Activated naive CD8-positive, alpha-beta T cell treated with anti-CD3 and anti-CD28 coated beads, Interleukin-2, amount 10 ng/mL, durations not matched to agents 7 days and 5 days (primary cell): ENCODE measurements around the gene ZBTB38. TPM values are rescaled to one million over a fixed set of nuclear protein-coding genes. Genes with fewer than 3 reads are reported as not detected.

Experiments
- ATAC-seq: fragments of 150-1000 bp; cut with Tn5 transposase; one replicate; pipeline ENCODE4 v1.10.0; 2021; ENCODE audit warnings: low read depth, moderate library complexity
- POLR2A ChIA-PET: fragments of 350-600 bp; sonication (Branson Sonifier 250); formaldehyde crosslinking; loops from one replicate; lab custom pipeline; 2021; ENCODE audit warnings: antibody characterized with exemption; lab: Charles Lee
- DNase-seq: peaks from one replicate; pipeline ENCODE4 v3.0.0; 2021
- H3K27ac Mint-ChIP-seq: one replicate; pipeline ENCODE4 v1.8.0; 2022; ENCODE audit warnings: mild to moderate bottlenecking, mixed read lengths
- H3K27me3 Mint-ChIP-seq: one replicate; pipeline ENCODE4 v1.8.0; 2022; ENCODE audit warnings: mild to moderate bottlenecking, moderate library complexity, mixed read lengths
- H3K36me3 Mint-ChIP-seq: one replicate; pipeline ENCODE4 v1.8.0; 2021; ENCODE audit warnings: mild to moderate bottlenecking, mixed read lengths
- H3K4me1 Mint-ChIP-seq: one replicate; pipeline ENCODE4 v1.8.0; 2021; ENCODE audit warnings: mixed read lengths
- H3K4me3 Mint-ChIP-seq: one replicate; pipeline ENCODE4 v1.8.0; 2022; ENCODE audit warnings: mild to moderate bottlenecking, moderate library complexity, mixed read lengths
- H3K9me3 Mint-ChIP-seq: one replicate; pipeline ENCODE4 v1.8.0; 2021; ENCODE audit warnings: mixed read lengths
- total RNA-seq, 2 experiments: library from RNA; stranded (reverse); gene quantifications; one replicate each; pipeline ENCODE4 v1.2.3, GENCODE V29; 2021

The ZBTB38 gene
- total RNA-seq, 2 experiments from 2014 or later, result 50.1 to 55.1 TPM

DNA sequence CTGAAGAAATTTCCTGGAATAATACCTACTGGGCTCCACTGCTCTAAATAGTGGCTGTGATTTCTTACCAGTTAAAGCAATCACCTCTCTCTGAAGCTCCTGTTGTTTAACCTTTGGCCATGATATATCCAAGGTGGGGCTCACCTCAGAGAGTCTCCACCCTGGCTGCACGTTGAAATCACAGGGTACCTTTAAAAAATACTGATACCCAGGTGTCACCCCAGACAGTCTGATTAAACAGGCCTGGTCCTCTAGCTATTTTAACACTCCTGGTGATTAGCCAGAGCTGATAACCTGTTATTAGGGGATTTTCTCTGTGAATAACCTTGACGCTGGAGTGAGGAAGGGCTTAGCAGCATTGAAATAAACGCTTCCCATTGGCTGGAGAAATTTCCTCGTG is 22.3 kb upstream of the ZBTB38 start:
- POLR2A ChIA-PET, result no interaction called here
- DNase-seq (no peak), ATAC-seq (no peak)
- H3K27me3 Mint-ChIP-seq, result peaks cover 13% of the 10 kb centered on the region
- H3K9me3 Mint-ChIP-seq, result peaks cover 6% of the 10 kb centered on the region
- no peaks in the 10 kb centered on the region for H3K36me3 Mint-ChIP-seq
- no peak overlapping the region for H3K27ac Mint-ChIP-seq
- H3K4me3 Mint-ChIP-seq, result no peak overlapping the region
- H3K4me1 Mint-ChIP-seq, result no peaks in the 10 kb centered on the region

DNA sequence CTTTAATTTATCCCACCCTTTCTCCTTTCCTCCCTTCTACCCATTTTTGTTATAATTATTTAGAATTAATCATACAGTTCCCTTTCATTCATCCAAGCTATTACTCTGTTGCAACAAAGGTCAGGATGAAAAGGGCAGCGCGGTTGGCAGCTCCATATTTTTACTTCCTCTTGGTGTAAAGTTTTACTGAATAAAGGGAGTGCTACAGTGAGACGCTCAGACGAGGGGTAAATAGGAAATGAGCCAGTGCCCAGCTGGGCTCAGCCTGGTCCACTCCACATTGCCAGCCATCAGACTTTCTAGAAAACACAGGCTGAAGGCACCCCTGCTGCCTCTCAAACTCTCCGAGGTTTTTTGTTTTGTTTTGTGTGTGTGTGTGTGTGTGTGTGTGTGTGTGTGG is 21.9 kb upstream of the ZBTB38 start:
- Mint-ChIP-seq H3K4me1 (no peaks in the 10 kb centered on the region), H3K36me3 (no peaks in the 10 kb centered on the region), H3K27ac (no peak overlapping the region), H3K27me3 (peaks cover 11% of the 10 kb centered on the region), H3K9me3 (peaks cover 6% of the 10 kb centered on the region), H3K4me3 (no peak overlapping the region)
- ATAC-seq (no peak), DNase-seq (no peak)
- POLR2A ChIA-PET, result no interaction called here

DNA sequence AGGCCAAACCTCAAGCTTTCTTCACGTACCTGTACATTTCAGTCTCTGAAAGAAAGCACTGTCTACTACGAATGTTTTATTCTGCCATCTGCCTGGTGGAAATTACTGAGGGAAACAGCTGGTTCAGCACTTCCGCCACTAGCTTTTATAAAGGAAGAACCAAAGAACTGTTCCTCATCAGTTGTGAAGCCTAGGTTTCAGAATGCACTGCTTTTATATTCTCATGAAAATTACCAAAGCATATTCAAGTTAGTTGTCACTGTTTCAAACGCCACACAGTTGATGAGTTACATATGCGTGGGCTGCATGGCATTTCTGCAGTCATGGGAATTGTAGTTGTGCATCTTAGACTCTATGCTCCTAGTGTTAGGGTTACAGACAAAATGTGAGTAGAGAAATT is 21.5 kb upstream of the ZBTB38 start:
- H3K4me3 Mint-ChIP-seq, result no peak overlapping the region
- H3K36me3 Mint-ChIP-seq, result no peaks in the 10 kb centered on the region
- H3K9me3 Mint-ChIP-seq, result peaks cover 4% of the 10 kb centered on the region
- H3K27me3 Mint-ChIP-seq, result peaks cover 7% of the 10 kb centered on the region
- ATAC-seq, result no peak
- H3K4me1 Mint-ChIP-seq, result no peaks in the 10 kb centered on the region
- H3K27ac Mint-ChIP-seq, result no peak overlapping the region
- no peak for DNase-seq
- POLR2A ChIA-PET, result no interaction called here

DNA sequence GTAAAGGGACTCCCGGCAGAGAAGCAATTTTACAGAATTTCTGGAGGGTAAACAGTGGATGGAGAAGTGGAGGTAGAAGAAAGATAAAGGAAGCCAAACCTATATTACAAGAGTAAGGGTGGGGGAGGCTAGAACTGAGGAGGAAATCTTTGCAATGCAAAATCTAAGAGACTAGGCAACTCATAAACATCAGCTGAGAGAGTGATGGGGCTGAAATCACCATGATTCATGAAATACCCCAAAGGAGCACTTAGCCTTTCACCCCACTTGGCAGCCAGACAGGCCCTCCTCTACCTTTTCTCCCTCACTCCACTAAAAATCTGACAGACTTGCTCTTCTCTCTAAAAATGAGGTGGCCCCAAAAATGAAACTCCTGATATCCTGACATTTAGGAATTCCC is 19.5 kb upstream of the ZBTB38 start:
- no peak for ATAC-seq
- Mint-ChIP-seq H3K27me3 (peaks cover 14% of the 10 kb centered on the region), H3K36me3 (no peaks in the 10 kb centered on the region), H3K4me3 (no peak overlapping the region), H3K9me3 (peaks cover 4% of the 10 kb centered on the region), H3K4me1 (no peaks in the 10 kb centered on the region), H3K27ac (no peak overlapping the region)
- POLR2A ChIA-PET, result no interaction called here
- DNase-seq, result no peak

DNA sequence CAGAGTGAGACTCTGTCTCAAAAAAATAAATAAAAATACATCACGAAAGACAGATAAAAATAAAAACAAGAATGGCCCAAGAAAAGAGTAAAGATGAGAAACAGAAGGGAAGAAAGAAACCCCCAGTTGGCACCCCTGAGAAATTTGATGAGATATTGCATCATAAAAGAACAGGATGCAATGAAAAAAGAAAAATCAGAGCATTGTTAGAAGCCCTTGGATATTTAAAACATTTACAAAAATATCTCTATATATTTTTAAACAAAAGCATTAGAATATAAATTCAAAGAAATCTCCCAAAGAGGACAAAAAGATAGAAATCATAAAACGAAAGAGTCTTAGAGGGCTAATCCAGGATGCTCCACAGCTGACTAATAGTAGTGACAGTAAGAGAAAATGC is 18.6 kb upstream of the ZBTB38 start:
- H3K36me3 Mint-ChIP-seq, result no peaks in the 10 kb centered on the region
- peaks cover 4% of the 10 kb centered on the region for H3K9me3 Mint-ChIP-seq
- peaks cover 14% of the 10 kb centered on the region for H3K27me3 Mint-ChIP-seq
- no peaks in the 10 kb centered on the region for H3K4me1 Mint-ChIP-seq
- no peak for ATAC-seq
- no peak overlapping the region for H3K27ac Mint-ChIP-seq
- POLR2A ChIA-PET, result no interaction called here
- no peak overlapping the region for H3K4me3 Mint-ChIP-seq
- DNase-seq, result no peak

DNA sequence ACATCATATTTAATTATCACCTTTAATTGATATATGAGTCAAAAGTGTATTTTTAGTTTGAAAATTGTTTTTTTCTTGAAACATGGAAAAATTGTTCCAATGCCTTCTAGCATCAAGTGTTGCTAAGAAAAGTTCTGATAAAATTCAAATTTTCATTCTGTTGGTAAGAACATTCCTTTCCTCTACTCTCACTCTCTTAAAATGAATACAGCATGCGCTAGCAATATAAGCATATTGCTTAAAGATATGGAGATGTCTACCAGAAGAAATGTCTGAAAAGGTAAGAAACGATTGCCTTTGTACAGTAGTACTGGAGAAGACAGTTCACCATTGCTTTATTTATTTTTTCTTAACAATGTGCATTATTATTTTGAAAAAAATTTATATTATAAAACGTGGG is 17.6 kb upstream of the ZBTB38 start:
- Mint-ChIP-seq H3K9me3 (peaks cover 4% of the 10 kb centered on the region), H3K4me3 (no peak overlapping the region), H3K36me3 (no peaks in the 10 kb centered on the region), H3K27me3 (peaks cover 14% of the 10 kb centered on the region), H3K27ac (no peak overlapping the region), H3K4me1 (no peaks in the 10 kb centered on the region)
- DNase-seq (no peak), ATAC-seq (no peak)
- POLR2A ChIA-PET, result no interaction called here

DNA sequence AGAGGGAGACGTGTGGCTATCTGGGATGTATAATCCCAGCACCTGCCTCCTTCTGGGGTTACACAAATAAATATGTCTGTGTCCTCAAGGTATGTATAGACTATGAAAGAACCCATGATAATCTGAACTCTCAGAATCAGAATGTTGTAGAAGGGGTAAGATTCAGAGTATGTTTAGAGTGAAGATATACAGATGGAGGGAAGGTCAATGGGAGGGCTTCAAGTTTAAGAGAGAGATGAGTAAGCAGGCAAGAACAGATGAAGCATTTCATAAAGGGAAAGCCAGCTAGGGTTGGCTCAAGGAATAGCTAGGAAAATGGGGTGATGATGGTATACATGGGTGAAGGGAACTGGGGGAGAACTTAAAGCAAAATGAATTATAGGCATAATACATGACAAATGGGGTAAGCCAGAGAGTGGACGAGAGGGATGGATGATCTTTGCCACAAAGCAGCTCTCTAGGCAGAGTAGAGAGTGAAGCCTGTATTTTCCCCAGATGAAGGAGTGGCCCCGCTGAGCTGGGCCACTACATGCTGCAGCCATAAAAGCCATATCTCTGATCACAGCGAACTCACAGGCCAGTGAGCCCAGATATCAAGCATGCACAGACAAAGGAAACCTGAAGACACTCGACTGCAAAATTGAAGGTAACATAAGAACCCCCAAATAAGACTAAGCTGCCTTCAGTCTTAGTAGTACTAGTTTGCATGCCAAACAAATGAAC is 15.9 kb upstream of the ZBTB38 start:
- POLR2A ChIA-PET, result no interaction called here
- peaks cover 14% of the 10 kb centered on the region for H3K27me3 Mint-ChIP-seq
- H3K36me3 Mint-ChIP-seq, result no peaks in the 10 kb centered on the region
- ATAC-seq, result no peak
- H3K4me3 Mint-ChIP-seq, result no peak overlapping the region
- H3K4me1 Mint-ChIP-seq, result no peaks in the 10 kb centered on the region
- DNase-seq, result no peak
- H3K9me3 Mint-ChIP-seq, result peaks cover 4% of the 10 kb centered on the region
- H3K27ac Mint-ChIP-seq, result no peak overlapping the region

DNA sequence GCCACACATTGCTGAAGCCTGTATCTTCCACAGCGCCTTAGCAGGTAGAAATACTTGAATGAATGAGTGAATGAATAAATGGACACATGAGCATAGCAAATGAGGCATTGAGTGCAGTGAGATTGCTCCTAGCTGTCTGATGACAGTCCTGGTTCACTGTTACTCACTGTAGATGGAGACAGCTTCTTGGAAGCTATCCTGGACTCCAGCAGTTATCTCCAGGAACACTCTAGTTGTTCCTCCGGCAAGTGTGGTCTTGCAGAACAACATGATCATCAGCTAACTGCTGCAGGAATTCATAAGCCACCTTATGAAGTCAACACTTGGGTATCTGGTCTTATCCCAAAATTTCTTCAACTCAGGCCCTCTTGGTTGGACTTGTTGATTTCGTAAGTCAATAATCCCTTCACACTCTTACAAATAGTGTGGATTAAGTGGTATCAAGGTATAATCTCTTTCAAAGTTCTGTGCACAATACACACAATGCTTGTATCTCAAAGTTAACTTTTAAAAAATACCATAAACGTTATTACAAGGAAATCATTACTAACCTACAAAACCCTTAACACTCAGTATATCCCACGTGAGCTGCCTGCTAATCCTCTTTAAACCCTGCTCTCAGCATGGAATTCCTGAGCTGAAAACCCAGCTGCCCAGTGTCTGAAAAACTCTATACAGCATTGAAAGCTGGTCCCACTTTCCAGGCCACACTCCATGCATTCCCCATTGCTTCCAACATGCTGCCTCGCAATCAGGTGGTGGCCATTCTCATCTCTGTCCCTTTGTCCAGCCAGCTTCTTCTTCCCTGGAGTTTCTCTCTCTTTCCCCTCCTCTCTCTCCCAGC is 14.4 kb upstream of the ZBTB38 start:
- H3K27ac Mint-ChIP-seq, result no peak overlapping the region
- H3K36me3 Mint-ChIP-seq, result no peaks in the 10 kb centered on the region
- ATAC-seq, result no peak
- H3K9me3 Mint-ChIP-seq, result peaks cover 2% of the 10 kb centered on the region
- DNase-seq, result no peak
- no peaks in the 10 kb centered on the region for H3K4me1 Mint-ChIP-seq
- H3K4me3 Mint-ChIP-seq, result no peak overlapping the region
- POLR2A ChIA-PET, result no interaction called here
- peaks cover 16% of the 10 kb centered on the region for H3K27me3 Mint-ChIP-seq

DNA sequence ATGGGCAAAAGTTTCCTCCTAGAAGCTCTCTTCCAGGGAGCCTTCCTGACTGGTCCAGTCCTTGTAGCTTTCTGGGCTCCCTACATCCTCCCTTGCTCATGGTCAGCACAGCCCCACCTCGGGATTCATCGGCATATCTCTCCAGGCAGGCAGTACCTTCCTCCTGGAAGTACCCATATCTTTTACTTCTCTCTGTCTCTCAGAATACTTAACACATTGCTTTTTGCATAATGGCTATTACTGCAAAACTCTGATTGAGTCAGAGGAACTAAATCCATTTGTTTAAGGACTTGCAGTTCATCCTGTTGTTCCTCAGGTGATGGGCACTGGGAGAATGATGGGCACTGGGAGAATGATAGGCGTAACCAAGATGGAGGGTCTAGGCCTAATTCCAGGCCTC is 13.8 kb upstream of the ZBTB38 start:
- peaks cover 2% of the 10 kb centered on the region for H3K9me3 Mint-ChIP-seq
- ATAC-seq, result no peak
- H3K27me3 Mint-ChIP-seq, result peaks cover 14% of the 10 kb centered on the region
- no peak overlapping the region for H3K4me3 Mint-ChIP-seq
- no peaks in the 10 kb centered on the region for H3K36me3 Mint-ChIP-seq
- no peak for DNase-seq
- H3K4me1 Mint-ChIP-seq, result no peaks in the 10 kb centered on the region
- POLR2A ChIA-PET, result no interaction called here
- no peak overlapping the region for H3K27ac Mint-ChIP-seq

DNA sequence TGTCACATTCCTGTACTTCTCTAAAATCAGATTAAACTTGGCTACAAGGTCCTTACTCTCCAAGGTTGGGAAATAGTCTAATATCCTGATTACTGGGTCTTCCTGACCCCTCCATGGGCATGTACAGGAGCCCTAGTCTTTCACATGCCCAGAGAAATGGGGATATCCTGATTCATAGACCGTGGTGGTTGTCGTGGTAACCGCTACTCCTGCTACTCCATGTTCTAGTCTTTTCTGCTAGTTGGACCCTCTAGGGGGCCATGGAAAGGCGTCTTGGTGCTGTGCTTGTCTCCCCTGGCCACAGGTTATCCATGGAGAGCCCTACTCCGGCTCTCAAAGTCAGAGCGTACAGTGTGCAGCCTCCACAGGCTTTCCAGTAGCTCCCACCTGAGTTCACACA is 13.1 kb upstream of the ZBTB38 start:
- no peak for DNase-seq
- Mint-ChIP-seq H3K4me1 (no peaks in the 10 kb centered on the region), H3K9me3 (peaks cover 2% of the 10 kb centered on the region), H3K4me3 (no peak overlapping the region), H3K36me3 (no peaks in the 10 kb centered on the region), H3K27me3 (peaks cover 13% of the 10 kb centered on the region), H3K27ac (no peak overlapping the region)
- no peak for ATAC-seq
- POLR2A ChIA-PET, result interaction anchor here (1.4 kb wide), 1 partner anchor 43 kb away, joined by 4 read pairs; no protein-coding TSS in a partner anchor

DNA sequence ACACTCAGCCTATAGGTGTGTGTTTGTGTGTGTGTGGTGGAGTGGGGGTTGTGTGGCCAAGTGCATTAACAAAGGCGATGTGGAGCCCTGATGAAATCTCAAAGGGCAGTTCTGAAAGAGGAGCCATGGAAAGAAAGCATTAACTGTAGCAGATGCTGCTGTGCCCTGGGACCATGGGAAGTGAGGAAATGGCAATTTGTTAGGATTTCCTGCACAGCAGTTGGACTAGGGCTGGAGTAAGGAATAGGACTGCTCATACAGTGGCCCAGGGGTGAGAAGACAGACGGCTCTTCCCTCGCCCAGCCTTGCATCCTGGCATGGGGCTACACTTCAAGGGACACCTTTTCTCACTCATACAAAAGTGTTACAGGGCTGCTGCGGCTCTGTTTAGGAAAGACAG is 12.3 kb upstream of the ZBTB38 start:
- peaks cover 13% of the 10 kb centered on the region for H3K27me3 Mint-ChIP-seq
- H3K9me3 Mint-ChIP-seq, result no peaks in the 10 kb centered on the region
- H3K4me3 Mint-ChIP-seq, result no peak overlapping the region
- ATAC-seq (no peak), DNase-seq (no peak)
- H3K27ac Mint-ChIP-seq, result no peak overlapping the region
- H3K4me1 Mint-ChIP-seq, result peaks cover 4% of the 10 kb centered on the region
- H3K36me3 Mint-ChIP-seq, result no peaks in the 10 kb centered on the region
- POLR2A ChIA-PET, result interaction anchor here (1.4 kb wide), 1 partner anchor 44 kb away, joined by 4 read pairs; no protein-coding TSS in a partner anchor

DNA sequence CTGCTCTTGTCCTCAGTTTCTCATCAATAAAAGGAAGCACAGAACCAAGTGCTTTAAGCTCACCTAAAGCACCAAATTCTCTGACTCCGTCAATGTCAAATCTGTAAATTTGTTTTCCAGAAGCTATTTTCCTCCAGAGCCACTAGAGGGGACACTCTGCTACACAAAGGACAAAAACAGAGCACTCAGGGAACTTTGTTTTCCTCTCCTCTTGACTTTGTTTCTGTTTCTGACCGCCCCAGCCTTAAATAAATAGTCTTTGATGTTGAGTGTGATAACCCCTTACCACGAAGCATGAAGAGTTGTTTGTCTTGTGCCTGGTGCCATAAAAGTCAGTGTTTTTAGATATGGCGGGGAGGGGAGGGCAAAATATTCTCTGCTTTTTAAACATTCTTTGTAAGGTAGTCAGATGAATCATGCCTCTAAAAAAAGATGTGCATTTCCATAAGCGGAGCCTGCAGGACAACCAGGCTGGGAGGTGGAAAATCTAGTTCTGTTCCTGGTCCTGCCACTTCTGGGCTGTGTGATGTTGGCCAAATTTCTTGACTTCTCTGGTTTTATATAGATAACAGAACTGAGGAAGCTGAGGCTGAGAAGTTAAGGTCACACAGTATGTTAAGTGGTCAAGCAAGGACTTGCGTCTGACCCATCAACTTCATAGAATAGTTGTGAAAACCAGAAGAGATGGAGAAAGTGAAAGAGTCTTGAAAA is 7.3 kb upstream of the ZBTB38 start:
- H3K27me3 Mint-ChIP-seq, result peaks cover 6% of the 10 kb centered on the region
- H3K4me1 Mint-ChIP-seq, result peaks cover 10% of the 10 kb centered on the region
- peaks cover 2% of the 10 kb centered on the region for H3K9me3 Mint-ChIP-seq
- no peaks in the 10 kb centered on the region for H3K36me3 Mint-ChIP-seq
- POLR2A ChIA-PET, result interaction anchor here (0.6 to 2.0 kb wide), 6 partner anchors 49 to 92 kb away, joined by 3 to 8 read pairs (median 4); no protein-coding TSS in a partner anchor
- no peak overlapping the region for H3K27ac Mint-ChIP-seq
- no peak for DNase-seq
- ATAC-seq, result peak; percentile 65
- peak overlapping the region; percentile 26 for H3K4me3 Mint-ChIP-seq

DNA sequence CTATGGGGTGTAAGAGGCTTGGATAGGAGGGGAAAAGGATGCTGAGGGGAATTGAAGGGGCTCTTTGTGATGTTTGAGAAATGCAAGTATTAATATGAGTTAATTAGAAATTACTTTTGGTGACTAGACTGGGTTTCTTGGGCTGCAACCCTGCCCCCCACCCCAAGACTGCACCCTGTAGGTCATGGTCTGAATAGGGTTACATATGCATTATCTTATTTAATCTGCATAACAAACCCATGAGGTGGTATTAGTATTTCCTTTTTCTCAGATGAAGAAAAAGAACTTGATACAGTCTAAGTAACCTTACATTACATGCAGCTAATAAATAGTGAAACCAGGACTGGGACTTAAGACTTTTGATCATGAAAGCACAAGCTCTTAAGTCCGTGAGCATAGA is 5.6 kb upstream of the ZBTB38 start:
- POLR2A ChIA-PET, result no interaction called here
- ATAC-seq, result no peak

More for the DNA sequence above, 5.6 kb upstream of the ZBTB38 start:
- H3K27ac Mint-ChIP-seq, result no peak overlapping the region
- no peaks in the 10 kb centered on the region for H3K36me3 Mint-ChIP-seq
- peaks cover 10% of the 10 kb centered on the region for H3K4me1 Mint-ChIP-seq
- DNase-seq, result no peak
- H3K27me3 Mint-ChIP-seq, result peaks cover 4% of the 10 kb centered on the region
- H3K4me3 Mint-ChIP-seq, result no peak overlapping the region
- H3K9me3 Mint-ChIP-seq, result peaks cover 2% of the 10 kb centered on the region
